ENCODE data around the gene ZNF91.

- no peak for TF ChIP-seq GABPA (IDR thresholded peaks at IDR 0.05; ENCODE audit: low read depth)
- no peak for TF ChIP-seq NKRF (conservative IDR thresholded peaks at IDR 0.05)
- TF ChIP-seq ZNF274 (IDR thresholded peaks at IDR 0.05; ENCODE audit: insufficient read depth, insufficient read length) = no peak
- no peak for TF ChIP-seq FOS (IDR thresholded peaks at IDR 0.05; ENCODE audit: borderline replicate concordance, extremely low read depth, insufficient read length)
- TF ChIP-seq NR2F1 (conservative IDR thresholded peaks at IDR 0.05) = no peak
- TF ChIP-seq EZH2 (IDR thresholded peaks at IDR 0.05; ENCODE audit: borderline replicate concordance, control insufficient read depth, low read depth, low read length) = no peak
- no peak for TF ChIP-seq RB1 (IDR thresholded peaks at IDR 0.05; ENCODE audit: borderline replicate concordance)
Measured at GRCh38 chr19:23437901-23438300, 42.6 kb upstream of the ZNF91 start.
